Osteocyte (in vitro differentiated cells): Measurements from ENCODE around the gene PRDM16. TPM values are rescaled to one million over a fixed set of nuclear protein-coding genes. Genes with fewer than 3 reads are reported as not detected.

ENCODE experiments used
- DNase-seq: peaks from one replicate; pipeline ENCODE4 v3.0.0; 2021; ENCODE audit warnings: mixed read lengths; ENCODE audit not compliant: unreplicated experiment; ENCODE audit errors: extremely low spot score
- H3K27ac Mint-ChIP-seq: one replicate; pipeline ENCODE4 v1.8.0; 2021; ENCODE audit warnings: mild to moderate bottlenecking, mixed read lengths; ENCODE audit not compliant: unreplicated experiment
- H3K27me3 Mint-ChIP-seq: one replicate; pipeline ENCODE4 v1.8.0; 2021; ENCODE audit warnings: mixed read lengths; ENCODE audit not compliant: unreplicated experiment
- H3K36me3 Mint-ChIP-seq: one replicate; pipeline ENCODE4 v1.8.0; 2021; ENCODE audit warnings: mixed read lengths; ENCODE audit not compliant: unreplicated experiment
- H3K4me1 Mint-ChIP-seq: one replicate; pipeline ENCODE4 v1.8.0; 2021; ENCODE audit warnings: mixed read lengths; ENCODE audit not compliant: unreplicated experiment
- H3K4me3 Mint-ChIP-seq: one replicate; pipeline ENCODE4 v1.8.0; 2021; ENCODE audit warnings: mild to moderate bottlenecking, moderate library complexity, mixed read lengths; ENCODE audit not compliant: unreplicated experiment
- H3K9me3 Mint-ChIP-seq: one replicate; pipeline ENCODE4 v1.8.0; 2021; ENCODE audit warnings: mixed read lengths; ENCODE audit not compliant: unreplicated experiment
- CTCF ChIP-seq: fragments of 200-600 bp; sonication (generic); IDR thresholded peaks from 2 replicates; pipeline ENCODE4 v1.5.0; 2021; ENCODE audit warnings: antibody characterized with exemption, mild to moderate bottlenecking, moderate library complexity
- total RNA-seq: library from RNA; stranded (reverse); gene quantifications from 2 replicates; pipeline ENCODE4 v1.2.1, GENCODE V29; 2021

PRDM16 gene
- total RNA-seq, 1 donor from 2014 or later: 7.1 TPM

GRCh38 chr1:3475839-3476573, 407.0 kb downstream of the PRDM16 start:
- no peaks in the 10 kb centered on the region for H3K9me3 Mint-ChIP-seq
- DNase-seq: no peak
- peaks cover 29% of the 10 kb centered on the region for H3K4me1 Mint-ChIP-seq
- H3K4me3 Mint-ChIP-seq: no peak overlapping the region
- no peak for TF ChIP-seq CTCF
- H3K36me3 Mint-ChIP-seq: no peaks in the 10 kb centered on the region
- H3K27me3 Mint-ChIP-seq: no peaks in the 10 kb centered on the region
- no peak overlapping the region for H3K27ac Mint-ChIP-seq

GRCh38 chr1:3476666-3477065, 407.7 kb downstream of the PRDM16 start:
- Mint-ChIP-seq H3K4me1 (peaks cover 23% of the 10 kb centered on the region), H3K27ac (no peak overlapping the region), H3K4me3 (no peak overlapping the region), H3K36me3 (no peaks in the 10 kb centered on the region), H3K9me3 (no peaks in the 10 kb centered on the region), H3K27me3 (no peaks in the 10 kb centered on the region)
- TF ChIP-seq CTCF: no peak
- no peak for DNase-seq

- no peaks in the 10 kb centered on the region for H3K27me3 Mint-ChIP-seq
- no peaks in the 10 kb centered on the region for H3K9me3 Mint-ChIP-seq
- no peak for DNase-seq
- no peaks in the 10 kb centered on the region for H3K36me3 Mint-ChIP-seq
- H3K4me1 Mint-ChIP-seq: peaks cover 17% of the 10 kb centered on the region
- H3K27ac Mint-ChIP-seq: peak overlapping the region; percentile 7
- TF ChIP-seq CTCF: no peak
- no peak overlapping the region for H3K4me3 Mint-ChIP-seq
These were observed 408.4 kb downstream of the PRDM16 start for GRCh38 chr1:3477241-3477995.

GRCh38 chr1:3478187-3478586, 409.2 kb downstream of the PRDM16 start:
- H3K36me3 Mint-ChIP-seq: no peaks in the 10 kb centered on the region
- no peaks in the 10 kb centered on the region for H3K27me3 Mint-ChIP-seq
- DNase-seq: no peak
- TF ChIP-seq CTCF: no peak
- H3K4me3 Mint-ChIP-seq: no peak overlapping the region
- no peak overlapping the region for H3K27ac Mint-ChIP-seq
- H3K4me1 Mint-ChIP-seq: peaks cover 11% of the 10 kb centered on the region
- no peaks in the 10 kb centered on the region for H3K9me3 Mint-ChIP-seq
